HG03135 (cell line): Measurements from ENCODE around the gene SLC25A45.
"Not testable (repeated sequence)": the region's sequence is repeated elsewhere in the genome, so short reads cannot be mapped to it uniquely, and the experiment has no call there.

Source experiments
- ATAC-seq: cut with Tn5 transposase; IDR thresholded peaks from one replicate; pipeline ENCODE4 v1.9.1; 2021; ENCODE audit warnings: mild to moderate bottlenecking, moderate library complexity; ENCODE audit not compliant: unreplicated experiment

The SLC25A45 gene

GRCh38 chr11:65363770-65364169 lies 18.7 kb downstream of the SLC25A45 start:
- ATAC-seq = no peak

- ATAC-seq = no peak
Measured at GRCh38 chr11:65362966-65363365, 19.5 kb downstream of the SLC25A45 start.

GRCh38 chr11:65362320-65362931 lies 20.0 kb downstream of the SLC25A45 start:
- no peak for ATAC-seq

GRCh38 chr11:65357856-65358356 lies 24.5 kb downstream of the SLC25A45 start:
- ATAC-seq = no peak

GRCh38 chr11:65356394-65356972 lies 26.0 kb downstream of the SLC25A45 start:
- ATAC-seq = no peak

GRCh38 chr11:65355776-65356393 lies 26.6 kb downstream of the SLC25A45 start:
- ATAC-seq = no peak

- ATAC-seq = peak; percentile 28
Measured at GRCh38 chr11:65355013-65355775, 27.3 kb downstream of the SLC25A45 start.

- peak; percentile 81 for ATAC-seq
Measured at GRCh38 chr11:65354265-65355012, 28.0 kb downstream of the SLC25A45 start, which contains the start of gene TIGD3. Gene TIGD3, plus strand, starts transcription at chr11:65354751. Its CDS starts 1,058 bp downstream, at chr11:65355809.

GRCh38 chr11:65353900-65354264 lies 28.6 kb downstream of the SLC25A45 start:
- no peak for ATAC-seq

- no peak for ATAC-seq
Measured at GRCh38 chr11:65353376-65353775, 29.1 kb downstream of the SLC25A45 start.

- no peak for ATAC-seq
Measured at GRCh38 chr11:65352783-65353182, 29.7 kb downstream of the SLC25A45 start.

GRCh38 chr11:65351511-65351910 lies 30.9 kb downstream of the SLC25A45 start:
- ATAC-seq = no peak

- no peak for ATAC-seq
Measured at GRCh38 chr11:65341856-65342255, 40.6 kb downstream of the SLC25A45 start.

GRCh38 chr11:65340226-65340625 lies 42.2 kb downstream of the SLC25A45 start:
- no peak for ATAC-seq

- ATAC-seq = no peak
Measured at GRCh38 chr11:65338676-65339075, 43.8 kb downstream of the SLC25A45 start.

- ATAC-seq = no peak
Measured at GRCh38 chr11:65334696-65335295, 47.6 kb downstream of the SLC25A45 start.

- not testable (repeated sequence) for ATAC-seq
Measured at GRCh38 chr11:65332591-65332990, 49.9 kb downstream of the SLC25A45 start.

- no peak for ATAC-seq
Measured at GRCh38 chr11:65330544-65330943, 51.9 kb downstream of the SLC25A45 start.

GRCh38 chr11:65329944-65330403 lies 52.5 kb downstream of the SLC25A45 start:
- ATAC-seq = no peak

GRCh38 chr11:65329478-65329877 lies 53.0 kb downstream of the SLC25A45 start:
- no peak for ATAC-seq
